Measurements from ENCODE around the gene CTSO.

Gene CTSO

GRCh38 chr4:155953151-155954117 is at the start of gene CTSO:
CTSO (minus strand) TSS chr4:155953866; CDS start chr4:155953847, 19 bp downstream.
- H3K4me3 ChIP-seq (ENCODE audit: low read length), result peak within 1 kb of the TSS; percentile 97
- TF ChIP-seq ZNF274 (IDR thresholded peaks at IDR 0.05; ENCODE audit: low read depth, low read length), result no peak

GRCh38 chr4:156000491-156000890 is 46.8 kb upstream of the CTSO start:
- no peak overlapping the region for H3K4me3 ChIP-seq (ENCODE audit: low read length)
- TF ChIP-seq ZNF274 (IDR thresholded peaks at IDR 0.05; ENCODE audit: low read depth, low read length), result no peak

GRCh38 chr4:155999725-156000124 is 46.1 kb upstream of the CTSO start:
- no peak overlapping the region for H3K4me3 ChIP-seq (ENCODE audit: low read length)
- TF ChIP-seq ZNF274 (IDR thresholded peaks at IDR 0.05; ENCODE audit: low read depth, low read length), result no peak

- TF ChIP-seq ZNF274 (IDR thresholded peaks at IDR 0.05; ENCODE audit: low read depth, low read length), result no peak
- H3K4me3 ChIP-seq (ENCODE audit: low read length), result no peak overlapping the region
Observed at GRCh38 chr4:155995069-155995468, 41.4 kb upstream of the CTSO start.

- no peak for TF ChIP-seq ZNF274 (IDR thresholded peaks at IDR 0.05; ENCODE audit: low read depth, low read length)
Observed at GRCh38 chr4:155984106-155984797, 30.6 kb upstream of the CTSO start.

GRCh38 chr4:155982736-155983385 is 29.2 kb upstream of the CTSO start:
- TF ChIP-seq ZNF274 (IDR thresholded peaks at IDR 0.05; ENCODE audit: low read depth, low read length), result no peak
- no peak overlapping the region for H3K4me3 ChIP-seq (ENCODE audit: low read length)

More at GRCh38 chr4:155984106-155984797, 30.6 kb upstream of the CTSO start:
- H3K4me3 ChIP-seq (ENCODE audit: low read length), result no peak overlapping the region

- TF ChIP-seq ZNF274 (IDR thresholded peaks at IDR 0.05; ENCODE audit: low read depth, low read length), result no peak
- no peak overlapping the region for H3K4me3 ChIP-seq (ENCODE audit: low read length)
Observed at GRCh38 chr4:155978810-155979209, 25.1 kb upstream of the CTSO start.

- no peak for TF ChIP-seq ZNF274 (IDR thresholded peaks at IDR 0.05; ENCODE audit: low read depth, low read length)
- H3K4me3 ChIP-seq (ENCODE audit: low read length), result no peak overlapping the region
Observed at GRCh38 chr4:155975511-155975910, 21.8 kb upstream of the CTSO start.

- no peak overlapping the region for H3K4me3 ChIP-seq (ENCODE audit: low read length)
- TF ChIP-seq ZNF274 (IDR thresholded peaks at IDR 0.05; ENCODE audit: low read depth, low read length), result no peak
Observed at GRCh38 chr4:155974996-155975395, 21.3 kb upstream of the CTSO start.

- H3K4me3 ChIP-seq (ENCODE audit: low read length), result no peak overlapping the region
- no peak for TF ChIP-seq ZNF274 (IDR thresholded peaks at IDR 0.05; ENCODE audit: low read depth, low read length)
Observed at GRCh38 chr4:155974476-155974749, 20.7 kb upstream of the CTSO start.

- no peak for TF ChIP-seq ZNF274 (IDR thresholded peaks at IDR 0.05; ENCODE audit: low read depth, low read length)
- H3K4me3 ChIP-seq (ENCODE audit: low read length), result no peak overlapping the region
Observed at GRCh38 chr4:155973639-155974475, 20.2 kb upstream of the CTSO start.

GRCh38 chr4:155972098-155972497 is 18.4 kb upstream of the CTSO start:
- TF ChIP-seq ZNF274 (IDR thresholded peaks at IDR 0.05; ENCODE audit: low read depth, low read length), result no peak
- no peak overlapping the region for H3K4me3 ChIP-seq (ENCODE audit: low read length)

GRCh38 chr4:155966731-155967395 is 13.2 kb upstream of the CTSO start:
- TF ChIP-seq ZNF274 (IDR thresholded peaks at IDR 0.05; ENCODE audit: low read depth, low read length), result no peak

More at GRCh38 chr4:155966731-155967395, 13.2 kb upstream of the CTSO start:
- no peak overlapping the region for H3K4me3 ChIP-seq (ENCODE audit: low read length)
